Transverse colon (tissue), 3 donors: ENCODE measurements around the gene OGFOD1.

Experiments used
- EP300 ChIP-seq: sonication (generic); formaldehyde crosslinking; IDR thresholded peaks from one replicate; pipeline ENCODE4 v1.6.1; 2017; ENCODE audit warnings: antibody characterized with exemption, low read depth
- POLR2A ChIP-seq: fragments of 450-650 bp; IDR thresholded peaks from one replicate; pipeline ENCODE4 v1.6.1; 2016; ENCODE audit warnings: antibody characterized with exemption, mild to moderate bottlenecking, moderate library complexity
- TF ChIP-seq, protein P1 (sequence below), 5 experiments: fragments of 200-600 bp in 3 of 5; fragments of 450-650 bp in 2 of 5; sonication (generic) in 3 of 5; IDR thresholded peaks; 1 replicate in 2 of 5; 2 replicates in 3 of 5; pipeline ENCODE4 v1.5.1; 2016 to 2017; ENCODE audit warnings: antibody characterized with exemption in 5 of 5, inconsistent platforms in 3 of 5, mild to moderate bottlenecking in 2 of 5, moderate library complexity in 1 of 5

DNA sequence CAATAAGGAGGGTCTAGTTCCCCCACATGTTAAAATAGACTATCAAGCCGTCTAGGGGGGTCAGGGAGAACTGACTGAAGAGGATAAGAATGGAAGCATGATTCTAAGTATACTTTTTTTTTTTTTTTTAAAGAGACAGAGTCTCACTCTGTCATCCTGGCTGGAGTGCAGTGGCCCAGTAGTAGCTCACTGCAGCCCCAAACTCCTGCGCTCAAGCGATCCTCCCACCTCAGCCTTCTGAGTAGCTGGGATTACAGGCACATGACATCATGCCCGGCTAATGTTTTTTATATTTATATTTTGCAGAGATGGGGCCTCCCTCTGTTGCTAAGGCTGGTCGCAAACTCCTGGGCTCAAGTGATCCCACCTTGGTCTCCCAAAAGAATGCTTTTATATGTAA is 40.2 kb upstream of the OGFOD1 start:
- TF ChIP-seq, protein P1, sequence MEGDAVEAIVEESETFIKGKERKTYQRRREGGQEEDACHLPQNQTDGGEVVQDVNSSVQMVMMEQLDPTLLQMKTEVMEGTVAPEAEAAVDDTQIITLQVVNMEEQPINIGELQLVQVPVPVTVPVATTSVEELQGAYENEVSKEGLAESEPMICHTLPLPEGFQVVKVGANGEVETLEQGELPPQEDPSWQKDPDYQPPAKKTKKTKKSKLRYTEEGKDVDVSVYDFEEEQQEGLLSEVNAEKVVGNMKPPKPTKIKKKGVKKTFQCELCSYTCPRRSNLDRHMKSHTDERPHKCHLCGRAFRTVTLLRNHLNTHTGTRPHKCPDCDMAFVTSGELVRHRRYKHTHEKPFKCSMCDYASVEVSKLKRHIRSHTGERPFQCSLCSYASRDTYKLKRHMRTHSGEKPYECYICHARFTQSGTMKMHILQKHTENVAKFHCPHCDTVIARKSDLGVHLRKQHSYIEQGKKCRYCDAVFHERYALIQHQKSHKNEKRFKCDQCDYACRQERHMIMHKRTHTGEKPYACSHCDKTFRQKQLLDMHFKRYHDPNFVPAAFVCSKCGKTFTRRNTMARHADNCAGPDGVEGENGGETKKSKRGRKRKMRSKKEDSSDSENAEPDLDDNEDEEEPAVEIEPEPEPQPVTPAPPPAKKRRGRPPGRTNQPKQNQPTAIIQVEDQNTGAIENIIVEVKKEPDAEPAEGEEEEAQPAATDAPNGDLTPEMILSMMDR (IDR thresholded peaks at IDR 0.05), result no peak
- TF ChIP-seq POLR2A (no peak), EP300 (no peak)
